Loucy (cell line): ENCODE measurements around the gene DCDC1.

ENCODE experiments used
- H2AFZ ChIP-seq: fragments of 200-600 bp; sonication (generic); 2 replicates; pipeline ENCODE4 v1.6.0; 2016; ENCODE audit warnings: antibody characterized with exemption, mild to moderate bottlenecking, low read length, moderate library complexity
- H3F3A ChIP-seq: fragments of 200-600 bp; 2 replicates; pipeline ENCODE4 v1.6.0; 2016; ENCODE audit warnings: antibody characterized with exemption, low read depth, mild to moderate bottlenecking
- H3K27me3 ChIP-seq: fragments of 200-600 bp; sonication (generic); 2 replicates; pipeline ENCODE4 v1.6.1; 2014; ENCODE audit warnings: low read length, mild to moderate bottlenecking; ENCODE audit not compliant: insufficient read depth, poor library complexity, severe bottlenecking
- H3K36me3 ChIP-seq: fragments of 200-600 bp; sonication (generic); 2 replicates; pipeline ENCODE4 v1.6.1; 2016; ENCODE audit warnings: low read length; ENCODE audit not compliant: insufficient read depth
- H3K4me1 ChIP-seq: fragments of 200-600 bp; sonication (generic); 2 replicates; pipeline ENCODE4 v1.5.1; 2014; ENCODE audit warnings: low read length, mild to moderate bottlenecking; ENCODE audit not compliant: insufficient read depth, poor library complexity, severe bottlenecking
- H3K4me2 ChIP-seq: fragments of 200-600 bp; sonication (generic); 2 replicates; pipeline ENCODE4 v1.6.0; 2014; ENCODE audit warnings: antibody characterized with exemption, low read length, low read depth, mild to moderate bottlenecking; ENCODE audit not compliant: poor library complexity, severe bottlenecking
- H3K4me3 ChIP-seq: fragments of 200-600 bp; sonication (generic); 2 replicates; pipeline ENCODE4 v1.5.1; 2014; ENCODE audit warnings: low read length, mild to moderate bottlenecking, mixed read lengths; ENCODE audit not compliant: poor library complexity, severe bottlenecking
- H3K79me2 ChIP-seq: fragments of 200-600 bp; sonication (generic); 2 replicates; pipeline ENCODE4 v1.6.1; 2014; ENCODE audit warnings: low read length; ENCODE audit not compliant: insufficient read depth
- H3K9ac ChIP-seq: fragments of 200-600 bp; sonication (generic); 2 replicates; pipeline ENCODE4 v1.6.0; 2014; ENCODE audit warnings: mild to moderate bottlenecking, low read depth, low read length, moderate library complexity; ENCODE audit not compliant: poor library complexity, severe bottlenecking
- H3K9me2 ChIP-seq: fragments of 200-600 bp; sonication (generic); replicated peaks from 2 replicates; pipeline ENCODE4 v1.6.1; 2016; ENCODE audit warnings: low read depth, low read length, mixed read lengths
- H3K9me3 ChIP-seq: fragments of 200-600 bp; sonication (generic); 2 replicates; pipeline ENCODE4 v1.6.1; 2014; ENCODE audit warnings: mild to moderate bottlenecking, antibody characterized with exemption, low read length, low read depth; ENCODE audit not compliant: insufficient read depth
- H4K20me1 ChIP-seq: fragments of 200-600 bp; sonication (generic); 2 replicates; pipeline ENCODE4 v1.6.0; 2014; ENCODE audit warnings: antibody characterized with exemption, low read length, mild to moderate bottlenecking; ENCODE audit not compliant: insufficient read depth, poor library complexity, severe bottlenecking
- EZH2phosphoT487 ChIP-seq: fragments of 200-600 bp; IDR thresholded peaks from 2 replicates; pipeline ENCODE4 v1.6.1; 2018; ENCODE audit warnings: antibody characterized with exemption, mild to moderate bottlenecking, moderate library complexity, borderline replicate concordance
- TF ChIP-seq, protein P1 (sequence below): fragments of 200-600 bp; sonication (generic); conservative IDR thresholded peaks from 2 replicates; pipeline ENCODE4 v1.5.1; 2014; ENCODE audit warnings: mild to moderate bottlenecking, antibody characterized with exemption, low read length

The DCDC1 gene

DNA sequence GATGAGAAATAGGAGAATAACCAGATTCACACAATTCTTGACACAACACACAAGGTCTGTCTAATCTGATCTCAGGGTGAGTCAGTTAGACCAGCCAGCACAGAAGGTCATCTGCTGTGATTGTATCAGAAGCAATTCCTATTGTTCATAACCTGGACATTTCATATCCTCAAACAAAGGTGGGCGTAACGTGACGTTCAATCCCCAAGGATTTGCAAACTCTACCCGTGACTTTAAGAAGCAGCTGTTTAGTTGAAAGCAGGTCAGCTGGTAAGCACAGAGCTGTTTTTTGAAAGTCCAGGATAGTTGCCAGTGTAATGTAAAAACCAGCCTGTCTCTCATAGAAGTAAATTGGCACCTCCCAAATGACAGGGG is 385.1 kb downstream of the DCDC1 start:
- Histone ChIP-seq H2AFZ (no peak overlapping the region), H3K79me2 (no peaks in the 10 kb centered on the region), H3K4me3 (no peak overlapping the region), H3K9me3 (no peaks in the 10 kb centered on the region), H3K4me2 (no peak overlapping the region), H3F3A (no peaks in the 10 kb centered on the region), H4K20me1 (no peaks in the 10 kb centered on the region), H3K4me1 (no peaks in the 10 kb centered on the region), H3K9ac (no peak overlapping the region), H3K36me3 (no peaks in the 10 kb centered on the region), H3K27me3 (no peaks in the 10 kb centered on the region), H3K9me2 (no peaks in the 10 kb centered on the region)
- TF ChIP-seq, protein P1, sequence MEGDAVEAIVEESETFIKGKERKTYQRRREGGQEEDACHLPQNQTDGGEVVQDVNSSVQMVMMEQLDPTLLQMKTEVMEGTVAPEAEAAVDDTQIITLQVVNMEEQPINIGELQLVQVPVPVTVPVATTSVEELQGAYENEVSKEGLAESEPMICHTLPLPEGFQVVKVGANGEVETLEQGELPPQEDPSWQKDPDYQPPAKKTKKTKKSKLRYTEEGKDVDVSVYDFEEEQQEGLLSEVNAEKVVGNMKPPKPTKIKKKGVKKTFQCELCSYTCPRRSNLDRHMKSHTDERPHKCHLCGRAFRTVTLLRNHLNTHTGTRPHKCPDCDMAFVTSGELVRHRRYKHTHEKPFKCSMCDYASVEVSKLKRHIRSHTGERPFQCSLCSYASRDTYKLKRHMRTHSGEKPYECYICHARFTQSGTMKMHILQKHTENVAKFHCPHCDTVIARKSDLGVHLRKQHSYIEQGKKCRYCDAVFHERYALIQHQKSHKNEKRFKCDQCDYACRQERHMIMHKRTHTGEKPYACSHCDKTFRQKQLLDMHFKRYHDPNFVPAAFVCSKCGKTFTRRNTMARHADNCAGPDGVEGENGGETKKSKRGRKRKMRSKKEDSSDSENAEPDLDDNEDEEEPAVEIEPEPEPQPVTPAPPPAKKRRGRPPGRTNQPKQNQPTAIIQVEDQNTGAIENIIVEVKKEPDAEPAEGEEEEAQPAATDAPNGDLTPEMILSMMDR, result no peak
- TF ChIP-seq EZH2phosphoT487, result no peak

DNA sequence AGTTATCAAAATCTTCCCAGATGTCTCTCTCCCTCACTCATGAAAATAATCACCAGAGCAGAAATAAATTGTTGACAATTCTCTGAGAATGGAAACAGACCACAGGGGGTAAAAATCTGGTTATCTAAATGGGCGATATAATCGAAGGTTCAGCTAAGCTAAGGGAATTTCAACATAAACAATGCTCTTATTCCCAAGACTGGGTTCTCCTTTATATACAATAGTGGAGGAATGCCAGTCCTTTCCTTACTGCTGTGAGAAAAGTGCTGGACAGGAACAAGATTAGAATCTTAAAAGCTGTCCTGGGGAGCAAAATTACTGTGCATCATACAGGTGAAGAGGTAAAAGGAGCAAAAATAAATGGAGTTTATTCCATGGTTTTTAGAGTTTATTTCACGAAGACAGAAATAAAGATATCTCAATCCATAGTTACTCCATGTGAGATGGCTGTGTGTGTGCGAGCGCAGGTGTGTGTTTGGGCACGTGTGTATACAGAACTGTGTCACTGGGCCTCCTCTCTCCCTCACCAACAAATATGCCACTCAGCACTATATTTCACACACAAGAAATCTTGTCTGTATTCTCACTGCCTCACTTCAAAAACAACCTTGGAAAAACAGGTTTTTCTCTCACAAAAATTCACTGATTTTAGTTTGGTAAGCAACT is 385.6 kb downstream of the DCDC1 start:
- Histone ChIP-seq H3K9ac (no peak overlapping the region), H3K79me2 (no peaks in the 10 kb centered on the region), H3K4me1 (no peaks in the 10 kb centered on the region), H3K9me3 (no peaks in the 10 kb centered on the region), H3K4me2 (no peak overlapping the region), H3K36me3 (no peaks in the 10 kb centered on the region), H3F3A (no peaks in the 10 kb centered on the region), H4K20me1 (no peaks in the 10 kb centered on the region), H3K4me3 (no peak overlapping the region), H3K9me2 (no peaks in the 10 kb centered on the region), H3K27me3 (no peaks in the 10 kb centered on the region), H2AFZ (no peak overlapping the region)
- TF ChIP-seq, protein P1, result no peak
- TF ChIP-seq EZH2phosphoT487, result no peak

DNA sequence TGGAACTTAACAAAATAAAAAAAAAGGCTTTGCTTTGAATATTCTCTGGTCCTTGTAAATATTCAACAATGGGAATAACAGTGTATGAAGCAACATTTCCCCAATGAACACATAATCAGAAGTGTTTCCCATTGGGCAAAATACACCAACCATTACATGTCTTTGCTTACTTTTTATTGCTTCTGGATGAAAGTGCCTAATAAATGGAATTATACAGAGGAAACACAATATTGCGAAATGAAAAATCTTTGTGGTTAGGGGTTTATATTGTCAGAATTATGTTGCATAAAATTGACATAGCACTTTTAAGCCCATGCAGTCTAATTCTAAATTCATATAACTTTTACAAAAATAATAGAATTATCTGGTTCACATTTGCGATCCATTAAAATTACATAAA is 386.4 kb downstream of the DCDC1 start:
- H3K27me3 ChIP-seq, result no peaks in the 10 kb centered on the region
- H3K4me3 ChIP-seq, result no peak overlapping the region
- no peak overlapping the region for H2AFZ ChIP-seq
- no peak overlapping the region for H3K4me2 ChIP-seq
- no peak overlapping the region for H3K9ac ChIP-seq
- H3K9me3 ChIP-seq, result no peaks in the 10 kb centered on the region
- H3K4me1 ChIP-seq, result no peaks in the 10 kb centered on the region
- no peaks in the 10 kb centered on the region for H3K79me2 ChIP-seq
- H3K36me3 ChIP-seq, result no peaks in the 10 kb centered on the region
- no peaks in the 10 kb centered on the region for H4K20me1 ChIP-seq
- H3F3A ChIP-seq, result no peaks in the 10 kb centered on the region
- no peaks in the 10 kb centered on the region for H3K9me2 ChIP-seq
- TF ChIP-seq, protein P1, result no peak
- TF ChIP-seq EZH2phosphoT487, result no peak
